MM.1S (cell line): ENCODE measurements around the gene SUGP2.
"Not testable (repeated sequence)": the region's sequence is repeated elsewhere in the genome, so short reads cannot be mapped to it uniquely, and the experiment has no call there.

ENCODE experiments used
- DNase-seq: peaks from one replicate; pipeline ENCODE4 v3.0.0-alpha.2; 2015
- H2AFZ ChIP-seq: fragments of 300-600 bp; sonication (generic); 2 replicates; pipeline ENCODE4 v1.6.0; 2016; ENCODE audit warnings: antibody characterized with exemption, low read length
- H3F3A ChIP-seq: fragments of 300-600 bp; sonication (generic); 2 replicates; pipeline ENCODE4 v1.6.1; 2016; ENCODE audit warnings: mild to moderate bottlenecking, antibody characterized with exemption, low read length, moderate library complexity, mixed read lengths; ENCODE audit not compliant: insufficient read depth
- H3K27ac ChIP-seq: fragments of 300-600 bp; sonication (generic); 2 replicates; pipeline ENCODE4 v1.5.1; 2016; ENCODE audit warnings: mild to moderate bottlenecking, low read length
- H3K27me3 ChIP-seq: fragments of 300-600 bp; sonication (generic); replicated peaks from 2 replicates; pipeline ENCODE4 v1.6.0; 2016; ENCODE audit warnings: low read length; ENCODE audit not compliant: insufficient read depth
- H3K36me3 ChIP-seq: fragments of 300-600 bp; sonication (generic); replicated peaks from 2 replicates; pipeline ENCODE4 v1.6.1; 2016; ENCODE audit warnings: mild to moderate bottlenecking, low read length, mixed read lengths; ENCODE audit not compliant: insufficient read depth
- H3K4me1 ChIP-seq: fragments of 300-600 bp; sonication (generic); 2 replicates; pipeline ENCODE4 v1.6.1; 2016; ENCODE audit warnings: low read length, mixed read lengths
- H3K4me2 ChIP-seq: fragments of 300-600 bp; sonication (generic); 2 replicates; pipeline ENCODE4 v1.6.0; 2016; ENCODE audit warnings: low read depth, low read length
- H3K4me3 ChIP-seq: fragments of 300-600 bp; sonication (generic); 2 replicates; pipeline ENCODE4 v1.5.1; 2016; ENCODE audit warnings: low read length, mixed read lengths
- H3K79me2 ChIP-seq: fragments of 300-600 bp; sonication (generic); 2 replicates; pipeline ENCODE4 v1.6.1; 2016; ENCODE audit warnings: mixed run types, low read length, mixed read lengths
- H3K9ac ChIP-seq: fragments of 300-600 bp; sonication (generic); 2 replicates; pipeline ENCODE4 v1.6.1; 2016; ENCODE audit warnings: low read length, mixed read lengths
- H3K9me2 ChIP-seq: fragments of 300-600 bp; sonication (generic); replicated peaks from 2 replicates; pipeline ENCODE4 v1.6.1; 2016; ENCODE audit warnings: mild to moderate bottlenecking, low read length, mixed read lengths; ENCODE audit not compliant: insufficient read depth
- H3K9me3 ChIP-seq: fragments of 300-600 bp; sonication (generic); replicated peaks from 2 replicates; pipeline ENCODE4 v1.6.1; 2016; ENCODE audit warnings: mild to moderate bottlenecking, low read length, mixed read lengths; ENCODE audit not compliant: insufficient read depth
- H4K20me1 ChIP-seq: fragments of 300-600 bp; sonication (generic); 2 replicates; pipeline ENCODE4 v1.6.1; 2016; ENCODE audit warnings: mild to moderate bottlenecking, low read length, moderate library complexity, mixed read lengths; ENCODE audit not compliant: insufficient read depth
- EZH2 ChIP-seq: fragments of 300-600 bp; sonication (generic); optimal IDR thresholded peaks from 2 replicates; pipeline ENCODE3; 2017; ENCODE audit warnings: low read depth, mild to moderate bottlenecking, antibody characterized with exemption, low read length, mixed read lengths
- EZH2phosphoT487 ChIP-seq: fragments of 300-600 bp; sonication (generic); IDR thresholded peaks from 2 replicates; pipeline ENCODE4 v1.6.1; 2018; ENCODE audit warnings: antibody characterized with exemption, low read length
- TF ChIP-seq, protein P1 (sequence below): fragments of 300-600 bp; sonication (generic); IDR thresholded peaks from 2 replicates; pipeline ENCODE4 v1.5.1; 2016; ENCODE audit warnings: antibody characterized with exemption, low read length, mixed read lengths

Gene SUGP2

DNA sequence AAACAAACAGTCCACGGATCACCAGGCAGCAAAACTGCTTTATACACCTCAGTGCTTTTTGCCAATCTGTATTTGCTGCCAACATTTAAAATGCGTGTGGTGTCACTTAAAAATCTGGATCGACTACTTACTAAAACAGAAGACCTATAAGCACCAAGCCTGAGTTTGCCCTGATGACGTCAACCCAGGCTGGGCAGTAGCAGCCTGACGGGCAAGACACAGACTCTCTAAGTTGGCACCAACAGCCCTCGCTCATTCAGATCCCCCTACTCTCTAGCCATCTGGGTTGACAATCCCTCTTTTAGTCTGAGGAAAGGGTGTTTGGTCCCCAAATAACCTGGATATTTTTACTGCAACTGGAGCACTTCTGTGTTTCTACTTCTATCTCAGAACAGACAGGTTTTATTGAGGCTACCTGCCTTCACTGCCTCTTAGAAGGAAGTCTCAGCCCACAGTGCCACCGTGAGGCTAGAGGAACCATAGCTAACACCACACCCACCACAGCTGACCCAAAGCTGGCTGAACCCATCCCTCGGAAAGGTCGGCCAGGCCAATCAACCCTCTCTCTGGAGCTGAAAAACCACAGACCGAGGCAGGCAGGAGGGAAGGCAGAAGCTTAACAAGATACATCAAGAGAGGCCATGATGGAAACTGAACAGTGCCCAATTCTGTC, 6.9 kb downstream of the SUGP2 start:
- Histone ChIP-seq H3K79me2 (peaks cover 92% of the 10 kb centered on the region), H3K9me2 (no peaks in the 10 kb centered on the region), H3K4me3 (no peak overlapping the region), H3K9me3 (no peaks in the 10 kb centered on the region), H3F3A (no peaks in the 10 kb centered on the region), H3K9ac (no peak overlapping the region), H2AFZ (no peak overlapping the region), H3K27me3 (no peaks in the 10 kb centered on the region), H3K4me2 (no peak overlapping the region), H3K27ac (no peak overlapping the region), H4K20me1 (peaks cover 5% of the 10 kb centered on the region; the same call in 1 of the 2 replicates), H3K4me1 (no peaks in the 10 kb centered on the region), H3K36me3 (peaks cover 10% of the 10 kb centered on the region)
- no peak for DNase-seq
- TF ChIP-seq EZH2: no peak
- TF ChIP-seq EZH2phosphoT487: no peak
- TF ChIP-seq, protein P1, sequence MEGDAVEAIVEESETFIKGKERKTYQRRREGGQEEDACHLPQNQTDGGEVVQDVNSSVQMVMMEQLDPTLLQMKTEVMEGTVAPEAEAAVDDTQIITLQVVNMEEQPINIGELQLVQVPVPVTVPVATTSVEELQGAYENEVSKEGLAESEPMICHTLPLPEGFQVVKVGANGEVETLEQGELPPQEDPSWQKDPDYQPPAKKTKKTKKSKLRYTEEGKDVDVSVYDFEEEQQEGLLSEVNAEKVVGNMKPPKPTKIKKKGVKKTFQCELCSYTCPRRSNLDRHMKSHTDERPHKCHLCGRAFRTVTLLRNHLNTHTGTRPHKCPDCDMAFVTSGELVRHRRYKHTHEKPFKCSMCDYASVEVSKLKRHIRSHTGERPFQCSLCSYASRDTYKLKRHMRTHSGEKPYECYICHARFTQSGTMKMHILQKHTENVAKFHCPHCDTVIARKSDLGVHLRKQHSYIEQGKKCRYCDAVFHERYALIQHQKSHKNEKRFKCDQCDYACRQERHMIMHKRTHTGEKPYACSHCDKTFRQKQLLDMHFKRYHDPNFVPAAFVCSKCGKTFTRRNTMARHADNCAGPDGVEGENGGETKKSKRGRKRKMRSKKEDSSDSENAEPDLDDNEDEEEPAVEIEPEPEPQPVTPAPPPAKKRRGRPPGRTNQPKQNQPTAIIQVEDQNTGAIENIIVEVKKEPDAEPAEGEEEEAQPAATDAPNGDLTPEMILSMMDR: peak; percentile 10; the same call in 1 of the 2 replicates

DNA sequence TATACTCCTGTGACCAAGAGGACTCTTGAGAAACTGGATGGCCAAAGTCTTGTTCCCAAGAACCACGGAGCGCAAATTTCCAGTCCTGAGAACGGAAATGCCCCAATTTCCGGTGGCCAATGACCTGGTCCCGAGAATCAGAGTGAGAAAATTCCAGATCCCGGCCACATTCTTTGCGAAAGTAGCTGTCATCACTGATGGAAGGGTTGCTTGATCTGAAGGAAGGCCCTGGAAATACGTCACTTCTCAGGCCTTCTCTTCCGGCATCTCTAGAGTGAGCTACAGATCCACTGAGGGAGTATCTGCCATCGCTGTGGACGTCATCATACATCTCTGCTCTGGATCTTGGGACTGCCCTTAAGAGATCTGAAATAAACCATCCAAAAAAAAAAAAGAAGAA, 7.5 kb downstream of the SUGP2 start:
- Histone ChIP-seq H3K4me1 (no peaks in the 10 kb centered on the region), H4K20me1 (peaks cover 5% of the 10 kb centered on the region; the same call in 1 of the 2 replicates), H3K79me2 (peaks cover 91% of the 10 kb centered on the region), H3K27me3 (no peaks in the 10 kb centered on the region), H3K9me3 (no peaks in the 10 kb centered on the region), H3K36me3 (peaks cover 10% of the 10 kb centered on the region), H3F3A (no peaks in the 10 kb centered on the region), H3K27ac (no peak overlapping the region), H3K9me2 (no peaks in the 10 kb centered on the region), H3K9ac (no peak overlapping the region), H2AFZ (no peak overlapping the region), H3K4me3 (no peak overlapping the region), H3K4me2 (no peak overlapping the region)
- no peak for DNase-seq
- TF ChIP-seq, protein P1: no peak

DNA sequence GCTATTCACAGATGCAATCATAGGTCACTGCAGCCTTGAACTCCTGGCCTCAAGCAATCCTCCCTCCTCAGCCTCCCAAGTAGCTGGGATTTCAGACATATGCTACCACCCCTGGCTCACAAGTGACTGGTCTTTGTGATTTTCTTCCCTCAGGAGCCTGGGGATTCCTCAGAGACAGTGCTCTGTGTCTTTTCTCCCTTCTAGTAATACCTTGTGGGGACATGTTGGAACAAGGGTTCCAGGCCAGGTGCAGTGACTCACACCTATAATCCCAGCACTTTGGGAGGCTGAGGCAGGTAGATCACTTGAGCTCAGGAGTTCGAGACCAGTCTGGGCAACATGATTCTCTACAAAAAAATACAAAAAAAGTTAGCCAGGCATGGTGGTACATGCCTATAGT, 9.9 kb downstream of the SUGP2 start:
- H4K20me1 ChIP-seq, H3K36me3 ChIP-seq: not testable (repeated sequence)

DNA sequence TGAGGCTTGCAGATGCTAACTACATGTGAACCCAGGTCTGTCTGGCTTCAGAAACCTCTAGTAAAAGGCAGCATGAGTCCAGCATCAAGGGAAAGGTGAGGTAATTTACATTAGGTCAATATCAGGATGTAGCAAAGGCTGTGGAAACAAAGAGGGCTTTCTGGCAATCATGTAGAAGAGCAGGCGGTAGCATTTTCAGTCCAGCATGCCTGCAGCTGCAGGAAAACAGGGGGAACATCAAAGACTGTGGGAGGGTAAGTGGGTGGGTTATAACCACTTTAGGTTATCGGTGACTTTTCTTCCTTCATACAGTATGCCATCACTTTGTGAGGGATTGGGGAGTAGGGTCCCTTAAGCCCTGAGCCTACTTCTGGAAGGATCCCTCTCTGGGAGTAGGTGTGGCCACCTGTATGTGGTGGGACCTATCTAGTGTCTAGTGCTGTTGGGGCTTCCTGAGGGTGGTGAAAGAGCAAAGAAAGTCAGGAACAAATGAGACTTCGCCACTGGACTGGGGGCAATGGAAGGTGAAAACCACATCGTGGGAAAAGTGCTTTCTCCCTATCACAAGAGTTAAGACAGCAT, 10.8 kb downstream of the SUGP2 start:
- H3K9ac ChIP-seq: no peak overlapping the region
- H3K79me2 ChIP-seq: peaks cover 83% of the 10 kb centered on the region
- no peak for DNase-seq
- TF ChIP-seq, protein P1: no peak
- no peak for TF ChIP-seq EZH2
- TF ChIP-seq EZH2phosphoT487: no peak
- peaks cover 5% of the 10 kb centered on the region; the same call in 1 of the 2 replicates for H4K20me1 ChIP-seq
- H3F3A ChIP-seq: no peaks in the 10 kb centered on the region
- H3K36me3 ChIP-seq: peaks cover 5% of the 10 kb centered on the region
- H3K9me2 ChIP-seq: no peaks in the 10 kb centered on the region
- no peaks in the 10 kb centered on the region for H3K27me3 ChIP-seq
- H3K4me3 ChIP-seq: no peak overlapping the region
- H3K4me1 ChIP-seq: no peaks in the 10 kb centered on the region
- H3K9me3 ChIP-seq: no peaks in the 10 kb centered on the region
- H2AFZ ChIP-seq: no peak overlapping the region
- no peak overlapping the region for H3K27ac ChIP-seq
- no peak overlapping the region for H3K4me2 ChIP-seq

More for the DNA sequence above, 9.9 kb downstream of the SUGP2 start:
- not testable (repeated sequence) for H3K27ac ChIP-seq, H3F3A ChIP-seq, H3K9ac ChIP-seq, H3K4me1 ChIP-seq, DNase-seq, H2AFZ ChIP-seq, H3K9me2 ChIP-seq, H3K4me3 ChIP-seq, H3K9me3 ChIP-seq, H3K27me3 ChIP-seq, H3K4me2 ChIP-seq
- H3K79me2 ChIP-seq: peaks cover 84% of the 10 kb centered on the region
